Breast epithelium (tissue), 3 donors: ENCODE results near the gene EFCAB5.

Source experiments
- CTCF ChIP-seq, 3 donors: fragments of 450-650 bp; IDR thresholded peaks; one replicate each; pipeline ENCODE4 v1.5.1; 2016 to 2017; ENCODE audit warnings: antibody characterized with exemption in 3 of 3, mild to moderate bottlenecking in 3 of 3, moderate library complexity in 3 of 3
- POLR2AphosphoS5 ChIP-seq, 3 donors: sonication (generic); formaldehyde crosslinking; IDR thresholded peaks; one replicate each; pipeline ENCODE4 v1.6.1; 2017; ENCODE audit warnings: antibody characterized with exemption in 3 of 3

DNA sequence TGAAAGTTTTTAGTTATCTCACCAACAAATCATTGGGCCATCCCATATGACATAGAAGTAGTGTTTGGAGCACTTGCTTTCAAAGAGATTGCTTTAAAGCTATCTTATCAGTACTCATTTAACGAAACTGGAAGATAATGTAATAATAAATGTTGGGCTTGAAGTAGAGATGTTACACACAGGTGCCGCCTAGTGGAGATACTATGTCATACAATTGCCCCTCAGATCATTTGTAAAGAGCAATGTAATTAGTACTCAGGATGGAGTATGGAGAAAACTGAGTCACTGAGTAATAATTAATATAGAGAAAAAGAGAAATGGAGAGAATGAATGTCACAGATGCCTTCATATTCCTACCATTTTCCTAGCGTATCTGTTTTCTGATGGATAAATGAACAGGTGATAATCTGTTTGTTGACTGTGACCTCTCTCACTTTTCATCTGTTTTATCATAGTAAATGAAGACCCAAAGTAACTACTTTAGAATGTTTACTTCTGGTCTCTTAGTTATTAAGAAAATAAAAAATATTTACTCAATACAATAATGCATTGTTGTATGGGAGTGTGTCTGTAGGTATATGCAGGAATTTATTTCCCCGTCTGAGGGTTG lies 80.4 kb downstream of the EFCAB5 start:
- peak; percentile 60 to 74 (median 73) for TF ChIP-seq CTCF (IDR thresholded peaks at IDR 0.05)
- no peak for TF ChIP-seq POLR2AphosphoS5 (IDR thresholded peaks at IDR 0.05)
